GM21825 (cell line): ENCODE measurements around the gene PDSS2.
"Not testable (repeated sequence)": the region's sequence is repeated elsewhere in the genome, so short reads cannot be mapped to it uniquely, and the experiment has no call there.

Experiments used
- ATAC-seq: cut with Tn5 transposase; IDR thresholded peaks from one replicate; pipeline ENCODE4 v1.9.1; 2021; ENCODE audit warnings: mild to moderate bottlenecking, moderate library complexity; ENCODE audit not compliant: unreplicated experiment

The PDSS2 gene

DNA sequence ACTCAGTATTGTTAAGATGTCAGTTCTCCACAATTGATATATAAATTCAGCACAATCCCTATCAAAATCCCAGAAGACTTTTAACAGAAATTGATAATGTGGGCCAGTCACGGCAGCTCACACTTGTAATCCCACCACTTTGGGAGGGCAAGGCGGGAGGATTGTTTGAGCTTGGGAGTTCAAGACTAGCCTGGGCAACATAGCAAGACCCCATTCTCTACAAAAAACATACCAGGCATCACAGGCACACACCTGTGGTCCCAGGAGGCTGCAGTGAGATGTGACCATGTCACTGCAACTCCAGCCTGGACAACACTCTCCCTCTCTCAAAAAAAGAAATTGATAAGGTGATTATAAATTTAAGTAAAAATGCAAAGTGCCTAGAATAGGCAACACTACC lies 90.9 kb downstream of the PDSS2 start:
- ATAC-seq: no peak

GRCh38 chr6:107364173-107364572 lies 95.2 kb downstream of the PDSS2 start:
- not testable (repeated sequence) for ATAC-seq

DNA sequence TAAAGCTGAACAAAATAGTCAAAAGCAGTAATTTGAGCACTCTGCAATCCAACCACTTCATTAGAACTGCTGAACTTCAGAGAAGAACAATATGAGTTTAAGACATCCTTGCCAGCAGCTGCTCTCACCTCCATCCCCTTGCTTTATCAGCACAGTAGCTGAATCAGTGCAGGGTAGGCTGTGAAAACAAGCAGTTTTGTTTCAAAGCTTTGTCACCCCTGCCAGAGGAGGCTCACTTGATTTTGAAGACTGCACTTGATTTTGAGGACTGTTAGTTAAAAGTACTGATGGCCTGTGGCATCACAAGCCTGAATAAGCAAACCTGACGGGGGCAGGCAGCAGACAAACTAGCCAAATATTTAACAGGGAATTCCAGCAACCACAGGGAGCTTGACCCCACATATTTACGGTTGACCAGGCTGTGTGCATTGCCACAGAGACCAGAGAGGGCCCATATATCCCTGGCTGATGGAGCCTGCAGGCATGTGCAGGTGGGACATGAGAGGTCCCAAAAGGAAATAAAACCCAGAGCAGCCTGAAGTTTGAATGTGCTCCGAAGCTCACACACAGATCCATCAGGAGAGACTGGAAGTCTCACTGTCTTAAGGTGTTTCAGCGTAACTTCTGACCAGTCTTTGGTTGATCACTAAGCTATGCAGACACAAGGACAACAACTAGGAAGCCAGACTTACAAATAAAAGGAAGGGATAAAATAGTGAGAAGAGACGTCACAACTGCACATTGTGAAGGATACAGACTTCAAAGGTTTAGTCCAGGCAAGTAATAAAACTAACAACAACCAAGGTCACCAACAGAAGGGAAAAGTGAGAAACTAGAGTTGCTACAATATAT lies 97.4 kb downstream of the PDSS2 start:
- ATAC-seq: no peak

DNA sequence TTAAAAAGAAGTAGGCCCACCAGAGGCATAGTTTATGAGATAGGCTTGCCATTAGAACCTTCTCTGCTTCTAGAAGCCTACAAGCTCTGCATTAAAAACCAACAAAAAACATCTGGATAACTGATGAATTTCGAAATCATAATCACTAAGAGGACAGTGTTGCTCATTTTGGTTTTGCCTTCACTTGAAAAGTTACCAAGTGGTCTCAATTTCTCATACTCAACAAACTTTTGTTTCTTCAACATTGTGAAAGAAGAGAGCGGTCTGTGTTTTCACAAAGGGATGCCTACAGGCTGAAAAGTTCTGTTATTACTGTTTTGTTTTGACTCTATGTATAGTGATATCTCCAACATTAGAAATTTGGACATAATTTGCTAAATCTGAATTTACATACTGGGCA lies 98.9 kb downstream of the PDSS2 start:
- no peak for ATAC-seq

- ATAC-seq: no peak
Measured at GRCh38 chr6:107357842-107358241, 101.5 kb downstream of the PDSS2 start.

DNA sequence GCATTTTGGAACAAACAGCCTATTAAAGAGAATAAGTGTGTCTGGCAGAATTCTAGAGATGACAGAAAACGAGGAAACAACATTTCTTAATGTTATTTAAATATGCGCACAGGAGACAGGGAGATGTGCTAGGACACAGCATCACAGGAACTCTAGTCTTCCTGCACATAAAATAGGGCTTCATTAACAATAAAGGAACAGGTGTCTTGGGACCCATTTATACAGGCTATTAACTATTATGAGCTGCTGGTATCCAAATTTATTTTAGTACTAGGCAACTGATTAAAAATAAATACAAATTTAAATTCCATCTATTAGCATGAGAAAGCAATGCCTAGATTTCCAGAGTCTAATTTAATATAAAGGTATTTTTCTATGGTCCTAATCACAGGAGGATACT lies 102.3 kb downstream of the PDSS2 start:
- ATAC-seq: no peak

GRCh38 chr6:107355659-107356058 lies 103.7 kb downstream of the PDSS2 start:
- ATAC-seq: no peak

DNA sequence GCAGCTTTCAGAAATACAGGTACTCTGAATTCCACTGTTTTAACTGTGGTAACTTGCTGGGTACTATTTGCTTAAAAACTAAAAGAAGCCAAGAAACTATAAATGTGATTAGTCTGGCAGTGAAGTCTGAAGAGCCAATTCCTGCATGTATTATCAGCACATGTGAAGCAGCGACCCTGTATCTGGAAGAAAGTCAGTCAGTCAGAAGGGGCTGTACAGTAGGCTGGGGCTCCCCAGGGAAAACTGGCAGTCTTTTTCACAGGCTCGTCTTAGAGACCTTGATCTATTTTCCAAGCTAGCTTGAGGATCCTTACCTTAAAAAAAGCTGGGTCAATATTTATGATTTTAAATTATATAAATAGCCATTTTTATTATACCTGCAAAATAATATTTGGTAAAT lies 104.9 kb downstream of the PDSS2 start:
- no peak for ATAC-seq

DNA sequence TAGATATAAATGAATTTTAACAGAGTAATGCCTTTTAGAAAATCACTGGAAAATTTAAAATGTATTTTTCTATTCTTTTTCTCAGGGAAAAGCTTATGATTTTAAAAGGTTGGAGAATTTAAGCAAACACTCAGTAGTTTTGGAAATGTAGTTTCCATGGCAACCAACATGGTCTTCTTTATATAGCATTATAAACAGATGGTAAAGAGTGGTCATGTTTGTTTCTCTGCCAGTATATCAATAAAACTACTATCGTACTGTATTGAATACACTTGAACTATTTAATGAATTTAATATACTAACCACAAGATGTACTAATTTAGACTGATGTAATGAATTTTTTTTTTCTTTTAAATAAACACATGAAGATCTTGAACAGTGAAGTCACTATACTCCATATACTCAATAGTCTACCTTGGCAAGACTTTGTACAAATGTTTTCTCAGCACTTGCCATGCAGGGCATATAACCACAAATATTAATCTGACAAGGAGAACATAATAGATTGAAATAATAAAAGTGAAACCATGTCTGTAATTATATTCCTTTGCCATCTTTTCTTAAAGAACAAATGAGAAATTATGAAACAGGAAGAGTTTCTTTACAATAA lies 105.5 kb downstream of the PDSS2 start:
- ATAC-seq: no peak

- ATAC-seq: no peak
Measured at GRCh38 chr6:107348224-107348623, 111.1 kb downstream of the PDSS2 start.

- ATAC-seq: no peak
Measured at GRCh38 chr6:107345393-107345792, 114.0 kb downstream of the PDSS2 start.

GRCh38 chr6:107344981-107345380 lies 114.4 kb downstream of the PDSS2 start:
- ATAC-seq: no peak

- no peak for ATAC-seq
Measured at GRCh38 chr6:107344383-107344782, 115.0 kb downstream of the PDSS2 start.

DNA sequence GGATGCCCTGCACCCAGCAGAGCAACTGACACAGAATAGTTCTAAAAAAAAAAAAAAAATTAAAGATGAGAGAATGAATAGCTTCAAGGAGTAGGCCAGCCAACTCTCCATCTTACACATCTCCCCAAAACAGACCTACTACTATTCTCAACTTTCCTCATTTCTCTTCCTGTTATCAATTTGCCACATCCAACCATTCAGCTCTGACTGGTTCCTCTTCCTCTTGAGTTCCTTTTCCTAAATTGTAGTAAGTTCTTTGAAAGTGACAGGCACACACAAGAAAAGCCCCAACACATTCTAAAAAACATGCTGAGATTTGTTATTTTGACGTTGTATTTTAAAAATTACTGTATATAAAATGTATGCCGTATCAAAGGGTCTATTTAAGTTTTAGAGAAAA lies 117.2 kb downstream of the PDSS2 start:
- no peak for ATAC-seq

DNA sequence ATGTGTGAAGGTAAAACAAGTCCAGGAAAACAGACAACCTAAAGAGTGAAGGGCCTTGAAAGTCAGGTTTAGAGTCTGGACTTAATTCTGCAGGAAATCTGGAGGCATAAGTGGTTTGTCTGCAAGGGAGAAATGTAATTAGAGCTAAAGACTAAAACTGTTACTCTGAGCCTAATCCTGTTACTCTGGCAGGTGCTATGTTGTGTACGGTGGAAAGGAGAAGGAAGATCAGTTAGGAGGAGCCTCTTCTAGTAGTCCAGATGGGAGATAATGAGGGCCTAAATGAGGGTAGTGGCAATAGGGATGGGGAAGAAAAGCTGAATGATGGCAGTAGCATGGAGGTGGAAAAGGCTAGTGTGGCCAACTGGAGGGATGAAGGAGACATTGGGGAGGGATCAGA lies 118.5 kb downstream of the PDSS2 start:
- no peak for ATAC-seq

- no peak for ATAC-seq
Measured at GRCh38 chr6:107337191-107337741, 122.1 kb downstream of the PDSS2 start.

- no peak for ATAC-seq
Measured at GRCh38 chr6:107334026-107334425, 125.3 kb downstream of the PDSS2 start.

DNA sequence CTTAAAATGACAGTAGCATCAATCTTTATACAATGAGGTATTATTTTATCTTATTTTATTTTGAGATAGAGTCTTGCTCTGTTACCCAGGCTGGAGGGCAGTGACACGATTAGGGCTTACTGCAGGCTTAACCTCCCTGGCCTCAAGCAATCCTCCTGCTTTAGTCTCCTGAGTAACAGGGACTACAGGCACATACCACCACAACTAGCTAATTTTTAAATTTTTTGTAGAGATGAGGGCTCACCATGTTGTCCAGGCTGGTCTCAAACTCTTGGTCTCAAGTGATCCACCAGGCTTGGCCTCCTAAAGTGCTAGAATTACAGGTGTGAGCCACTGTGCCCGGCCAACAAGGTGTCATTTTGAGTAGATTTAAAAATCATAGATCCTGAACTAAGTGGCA lies 125.9 kb downstream of the PDSS2 start:
- ATAC-seq: no peak

DNA sequence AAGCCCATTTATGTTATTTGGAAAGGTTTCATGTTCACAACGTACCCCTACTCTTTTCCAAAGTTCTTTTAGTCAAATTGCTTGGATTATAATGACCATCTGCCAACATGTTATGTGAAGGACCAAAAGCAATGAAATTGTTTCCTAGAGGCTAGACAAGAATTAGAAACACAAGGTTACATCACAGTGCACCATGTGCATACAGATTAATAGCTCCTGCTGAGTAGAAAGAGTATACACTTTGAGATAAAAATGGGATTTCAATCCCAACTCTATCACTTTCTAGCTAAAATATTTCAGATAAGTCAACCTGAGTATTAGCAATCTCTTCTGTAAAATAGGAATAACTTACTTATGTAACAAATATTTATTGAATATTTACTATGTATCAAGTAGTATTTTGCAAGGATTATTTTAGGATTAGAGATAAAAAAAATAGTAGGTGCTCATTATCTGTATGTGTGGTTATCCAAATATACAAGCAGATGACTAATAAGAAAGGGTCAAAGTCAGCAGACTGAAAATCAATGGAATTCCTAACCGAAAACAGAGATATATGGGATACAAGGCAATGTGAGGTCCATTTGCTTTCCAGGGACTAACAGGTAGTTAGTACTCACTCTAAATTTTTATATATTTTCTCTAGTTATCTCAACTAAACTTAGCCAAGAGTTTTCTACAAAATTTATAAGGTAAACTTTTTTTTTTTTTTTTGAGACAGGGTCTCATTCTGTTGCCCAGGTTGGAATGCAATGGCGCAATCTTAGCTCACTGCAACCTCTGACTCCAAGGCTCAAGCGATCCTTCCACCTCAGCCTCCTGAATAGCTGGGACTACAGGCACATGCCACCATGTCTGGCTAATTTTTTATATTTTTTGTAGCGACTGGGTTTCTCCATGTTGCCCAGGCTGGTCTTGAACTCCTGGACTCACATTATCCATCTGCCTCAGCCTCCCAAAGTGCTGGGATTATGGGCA lies 127.7 kb downstream of the PDSS2 start:
- no peak for ATAC-seq

GRCh38 chr6:107330168-107330567 lies 129.2 kb downstream of the PDSS2 start:
- peak; percentile 97 for ATAC-seq
